Suprapubic skin (tissue), 4 donors: Measurements from ENCODE around the gene PITPNM3.

Source experiments
- POLR2A ChIP-seq, 2 donors: fragments of 450-650 bp; IDR thresholded peaks; one replicate each; pipeline ENCODE4 v1.6.1; 2017; ENCODE audit warnings: antibody characterized with exemption in 2 of 2, mild to moderate bottlenecking in 2 of 2, moderate library complexity in 2 of 2
- POLR2AphosphoS5 ChIP-seq, 3 donors: sonication (generic); formaldehyde crosslinking; IDR thresholded peaks; one replicate each; pipeline ENCODE4 v1.6.1; 2017; ENCODE audit warnings: antibody characterized with exemption in 3 of 3

DNA sequence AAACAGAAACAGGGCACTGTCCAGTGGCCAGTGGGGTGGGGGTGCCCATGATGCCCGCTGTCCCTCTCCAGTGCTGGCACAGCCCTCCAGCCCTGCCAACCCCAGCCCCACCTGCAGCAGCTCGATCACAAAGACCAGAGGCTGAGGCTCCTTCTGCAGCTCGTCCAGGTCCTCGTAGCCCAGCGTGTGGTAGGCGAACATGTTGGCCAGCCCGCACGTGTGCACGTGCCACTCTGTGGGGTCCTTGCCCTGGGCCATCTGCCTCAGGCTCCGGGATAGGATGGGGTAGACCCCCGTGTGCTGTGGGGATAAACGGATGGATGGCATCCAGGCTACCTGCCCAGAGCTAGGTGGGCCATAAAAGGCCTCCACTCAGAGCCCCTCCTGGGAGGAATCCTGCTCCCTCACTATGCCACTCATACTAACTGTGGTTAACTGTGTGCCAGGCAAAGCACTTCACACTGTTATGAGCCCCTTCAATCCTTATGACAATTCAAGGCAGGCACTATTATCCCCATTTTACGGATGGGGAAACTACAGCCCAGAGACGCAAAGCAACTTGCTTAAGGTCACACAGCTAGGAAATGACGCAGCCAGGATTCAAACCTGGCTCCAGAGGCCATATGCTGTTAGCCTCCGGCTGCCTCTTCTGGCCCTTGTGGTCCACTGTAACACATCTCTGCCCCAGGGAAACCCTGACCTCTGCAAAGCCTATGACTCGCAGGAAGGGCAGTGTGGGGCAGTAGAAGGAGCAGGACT lies 128.0 kb downstream of the PITPNM3 start:
- no peak for TF ChIP-seq POLR2AphosphoS5 (IDR thresholded peaks at IDR 0.05)
- TF ChIP-seq POLR2A (IDR thresholded peaks at IDR 0.05) = no peak
